Brain microvascular endothelial cell (primary cell): ENCODE measurements around the gene CENPB.
A peak's percentile ranks its signal among the peaks of the same experiment; 100 is the strongest.

Experiments
- DNase-seq: peaks from one replicate; pipeline ENCODE4 v3.0.0-alpha.2; 2020
- H3K27ac ChIP-seq: fragments of 250-450 bp; sonication (Bioruptor Pico); 2 replicates; pipeline ENCODE4 v1.5.1; 2020; ENCODE audit warnings: mild to moderate bottlenecking, moderate library complexity
- H3K27me3 ChIP-seq: fragments of 250-450 bp; sonication (Bioruptor Pico); replicated peaks from 2 replicates; pipeline ENCODE4 v1.5.1; 2020; ENCODE audit warnings: mild to moderate bottlenecking
- H3K36me3 ChIP-seq: fragments of 250-450 bp; sonication (Bioruptor Pico); replicated peaks from 2 replicates; pipeline ENCODE4 v1.5.1; 2020; ENCODE audit warnings: mild to moderate bottlenecking
- H3K4me3 ChIP-seq: 2 replicates; pipeline ENCODE4 v1.5.1; 2011; ENCODE audit warnings: low read depth, mild to moderate bottlenecking, control low read depth, low read length, moderate library complexity
- in situ Hi-C: cut with HindIII; loops from 2 replicates; pipeline ENCODE4 v1.10.0; 2017; ENCODE audit warnings: low sequenced_read_pairs, low pct_ligation_motif_present
- TF ChIP-seq, protein P1 (sequence below): IDR thresholded peaks from 2 replicates; pipeline ENCODE4 v1.5.1; 2011; ENCODE audit warnings: low read depth, mild to moderate bottlenecking, moderate library complexity, low read length, control low read depth, inconsistent platforms; ENCODE audit errors: missing control alignments

Gene CENPB

DNA sequence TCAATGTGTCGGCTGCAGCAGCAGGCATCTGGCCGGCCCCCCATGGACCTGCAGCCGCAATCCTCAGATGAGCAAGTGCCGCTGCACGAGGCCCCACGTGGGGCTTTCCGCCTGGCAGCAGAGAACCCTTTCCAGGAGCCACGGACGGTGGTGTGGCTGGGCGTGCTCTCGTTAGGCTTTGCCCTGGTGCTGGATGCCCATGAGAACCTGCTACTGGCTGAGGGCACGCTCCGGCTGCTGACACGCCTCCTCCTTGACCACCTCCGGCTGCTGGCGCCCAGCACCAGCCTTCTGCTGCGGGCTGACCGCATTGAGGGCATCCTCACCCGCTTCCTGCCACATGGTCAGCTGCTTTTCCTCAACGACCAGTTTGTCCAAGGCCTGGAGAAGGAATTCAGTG lies 37.3 kb upstream of the CENPB start:
- H3K36me3 ChIP-seq: peaks cover 15% of the 10 kb centered on the region
- DNase-seq: no peak
- no peaks in the 10 kb centered on the region for H3K27me3 ChIP-seq
- in situ Hi-C loops: no loop called here
- TF ChIP-seq, protein P1, sequence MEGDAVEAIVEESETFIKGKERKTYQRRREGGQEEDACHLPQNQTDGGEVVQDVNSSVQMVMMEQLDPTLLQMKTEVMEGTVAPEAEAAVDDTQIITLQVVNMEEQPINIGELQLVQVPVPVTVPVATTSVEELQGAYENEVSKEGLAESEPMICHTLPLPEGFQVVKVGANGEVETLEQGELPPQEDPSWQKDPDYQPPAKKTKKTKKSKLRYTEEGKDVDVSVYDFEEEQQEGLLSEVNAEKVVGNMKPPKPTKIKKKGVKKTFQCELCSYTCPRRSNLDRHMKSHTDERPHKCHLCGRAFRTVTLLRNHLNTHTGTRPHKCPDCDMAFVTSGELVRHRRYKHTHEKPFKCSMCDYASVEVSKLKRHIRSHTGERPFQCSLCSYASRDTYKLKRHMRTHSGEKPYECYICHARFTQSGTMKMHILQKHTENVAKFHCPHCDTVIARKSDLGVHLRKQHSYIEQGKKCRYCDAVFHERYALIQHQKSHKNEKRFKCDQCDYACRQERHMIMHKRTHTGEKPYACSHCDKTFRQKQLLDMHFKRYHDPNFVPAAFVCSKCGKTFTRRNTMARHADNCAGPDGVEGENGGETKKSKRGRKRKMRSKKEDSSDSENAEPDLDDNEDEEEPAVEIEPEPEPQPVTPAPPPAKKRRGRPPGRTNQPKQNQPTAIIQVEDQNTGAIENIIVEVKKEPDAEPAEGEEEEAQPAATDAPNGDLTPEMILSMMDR: no peak
- H3K4me3 ChIP-seq: no peak overlapping the region
- no peak overlapping the region for H3K27ac ChIP-seq

DNA sequence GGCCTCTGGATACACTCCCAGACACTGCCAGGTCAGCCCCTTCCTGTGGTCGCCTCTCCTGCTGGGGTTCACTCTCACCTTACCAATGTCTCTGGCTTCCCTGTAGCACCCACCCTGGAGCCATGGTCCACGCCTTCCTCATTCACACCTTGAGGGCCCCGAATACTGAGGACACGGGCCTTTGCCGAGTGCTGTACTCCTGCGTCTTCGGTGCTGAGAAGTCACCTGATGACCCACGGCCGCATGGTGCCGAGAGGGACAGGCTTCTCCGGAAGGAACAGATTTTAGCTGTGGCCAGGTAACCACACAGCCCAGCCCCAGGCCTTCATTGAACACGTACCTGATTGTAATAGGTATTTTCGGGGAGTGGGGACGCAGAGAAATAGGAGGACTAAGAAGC lies 35.5 kb upstream of the CENPB start:
- Histone ChIP-seq H3K27ac (no peak overlapping the region), H3K4me3 (no peak overlapping the region), H3K36me3 (peaks cover 15% of the 10 kb centered on the region), H3K27me3 (no peaks in the 10 kb centered on the region)
- in situ Hi-C loops: no loop called here
- TF ChIP-seq, protein P1: no peak
- no peak for DNase-seq

DNA sequence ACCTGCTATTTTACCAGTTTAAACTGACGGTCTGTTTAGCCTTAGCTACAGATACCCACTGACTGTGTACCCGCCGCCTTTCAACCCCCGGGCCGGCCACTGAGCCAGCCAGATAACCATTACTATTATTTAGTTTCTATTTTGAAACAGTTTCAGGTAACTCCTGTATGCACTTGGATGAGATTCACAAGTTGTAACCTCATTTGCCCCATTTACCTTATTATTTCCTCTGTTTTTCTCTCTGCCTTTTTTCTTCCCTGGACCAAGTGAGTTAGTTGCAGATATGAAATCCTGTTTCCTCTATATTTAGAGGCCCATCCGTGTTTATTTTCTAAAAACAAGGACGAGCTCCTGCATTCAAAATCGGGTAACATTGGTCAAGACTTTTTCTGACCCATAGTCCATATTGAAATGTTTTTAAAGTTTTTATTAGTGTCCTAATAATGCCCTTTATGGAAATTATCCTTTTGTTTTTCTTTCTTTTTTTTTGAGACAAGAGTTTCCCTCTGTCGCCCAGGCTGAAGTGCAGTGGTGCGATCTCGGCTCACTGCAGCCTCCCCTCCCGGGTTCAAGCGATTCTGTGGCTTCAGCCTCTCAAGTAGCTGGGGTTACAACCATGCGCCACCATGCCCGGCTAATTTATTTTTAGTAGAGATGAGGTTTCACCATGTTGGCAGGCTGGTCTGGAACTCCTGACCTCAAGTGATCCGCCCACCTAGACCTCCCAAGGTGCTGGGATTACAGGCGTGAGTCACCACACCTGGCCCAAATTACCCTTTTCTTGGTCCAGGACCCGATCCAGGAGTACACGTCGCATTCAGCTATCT lies 34.6 kb upstream of the CENPB start:
- Histone ChIP-seq H3K36me3 (peaks cover 15% of the 10 kb centered on the region), H3K4me3 (peak overlapping the region; percentile 89), H3K27ac (peak overlapping the region; percentile 99), H3K27me3 (no peaks in the 10 kb centered on the region)
- in situ Hi-C loops: no loop called here
- no peak for DNase-seq
- TF ChIP-seq, protein P1: no peak

DNA sequence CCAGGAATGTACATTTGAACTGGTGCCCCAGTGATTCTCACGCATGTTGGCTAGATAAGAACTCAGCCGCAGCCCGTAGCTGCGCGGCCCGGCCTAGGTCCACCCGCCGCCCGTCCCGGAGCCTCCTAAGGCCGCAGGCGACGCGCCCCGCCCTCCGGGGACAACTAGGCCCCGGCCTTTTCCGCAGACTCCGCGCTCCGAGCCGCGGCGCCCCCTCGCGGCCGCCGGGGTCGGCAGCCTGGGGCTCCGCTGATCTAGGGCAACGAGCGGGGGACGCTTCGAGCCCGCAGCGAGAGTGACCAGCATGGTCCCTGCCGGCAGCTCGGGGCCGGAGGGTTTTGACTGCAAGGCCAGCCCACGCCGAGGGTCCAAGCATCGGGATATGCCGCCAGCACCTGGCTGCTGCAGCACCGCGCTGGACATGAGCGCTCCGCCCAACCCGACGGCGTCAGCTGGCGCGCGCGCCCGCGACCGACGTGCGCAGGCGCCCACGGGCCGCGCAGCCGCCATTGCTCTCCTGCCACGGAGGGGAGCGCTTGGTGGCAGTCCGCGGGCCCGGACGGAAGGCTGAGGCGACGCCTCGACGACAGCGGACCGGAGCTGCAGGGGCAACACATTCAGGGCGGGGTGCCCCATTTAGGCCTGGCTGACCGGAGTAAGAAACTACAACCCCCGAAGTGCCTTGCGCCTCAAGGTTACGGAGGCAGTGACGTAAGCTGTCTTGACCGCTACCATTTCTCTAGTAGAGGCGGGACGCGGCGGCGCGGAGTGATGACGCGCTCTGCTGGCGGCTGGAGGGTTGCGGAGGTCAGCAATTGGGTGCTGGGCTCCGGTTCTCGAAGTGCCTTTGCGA lies 33.7 kb upstream of the CENPB start, which contains the start of gene AP5S1:
TSS of gene AP5S1 (plus strand) at position 500 of the 853 bp plus-strand sequence. CDS start 1,571 bp downstream, outside the sequence.
- DNase-seq: peak; percentile 92
- no peaks in the 10 kb centered on the region for H3K27me3 ChIP-seq
- peak within 1 kb of the TSS; percentile 89 for H3K4me3 ChIP-seq
- in situ Hi-C loops: no loop called here
- peaks cover 13% of the 10 kb centered on the region for H3K36me3 ChIP-seq
- peak within 1 kb of the TSS; percentile 99 for H3K27ac ChIP-seq
- TF ChIP-seq, protein P1: peak; percentile 66

DNA sequence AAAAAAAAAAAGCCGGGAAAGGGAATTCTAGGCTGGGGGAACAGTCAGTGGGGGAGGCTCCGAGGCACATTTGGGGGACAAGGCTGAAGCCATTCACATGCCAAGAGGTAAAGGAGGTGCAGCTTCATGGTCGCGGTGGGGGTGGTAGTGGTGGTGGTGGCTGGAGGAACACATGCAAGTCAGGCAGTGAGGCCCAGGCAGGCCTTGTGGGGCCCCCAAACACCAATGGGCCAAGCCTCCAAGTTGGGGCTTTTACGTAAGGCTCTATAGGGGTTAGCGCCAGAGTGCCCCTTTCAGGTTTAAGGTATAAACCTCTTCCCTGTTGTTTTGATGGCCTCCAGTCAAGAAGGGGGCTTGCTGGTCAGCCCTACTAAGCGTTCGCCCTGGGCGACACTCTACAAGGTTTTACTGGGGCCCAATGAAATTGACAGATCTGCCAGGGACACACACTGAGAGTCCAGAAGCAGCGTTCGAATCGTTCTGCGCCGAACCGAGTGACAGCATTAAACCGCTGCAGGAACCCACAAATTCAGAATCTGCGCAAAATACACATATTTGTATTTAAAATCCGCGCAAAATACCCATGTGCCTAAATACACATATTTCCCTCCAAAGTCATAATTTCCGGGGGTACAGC lies 33.0 kb upstream of the CENPB start:
- Histone ChIP-seq H3K4me3 (peak overlapping the region; percentile 89), H3K27me3 (no peaks in the 10 kb centered on the region), H3K36me3 (peaks cover 9% of the 10 kb centered on the region), H3K27ac (peak overlapping the region; percentile 99)
- DNase-seq: no peak
- in situ Hi-C loops: no loop called here
- TF ChIP-seq, protein P1: no peak
